ENCODE results near the gene TSEN2. TPM values are rescaled to one million over a fixed set of nuclear protein-coding genes. Genes with fewer than 3 reads are reported as not detected.

Gene TSEN2
- total and polyA plus RNA-seq, 10 of the 15 experiments (the other 5 are each of a cell fraction or from before 2014, with no cell fraction given) = 17.7 to 32.3 (median 24.3) TPM

- CTCF ChIA-PET = no interaction called here
- H3K4me1 ChIP-seq (ENCODE audit: control insufficient read depth, insufficient read depth, low read length) = no peaks in the 10 kb centered on the region
- SMC1A ChIA-PET (ENCODE audit: uncharacterized antibody, unreplicated experiment) = interaction anchor here (0.6 kb wide), 1 partner anchor 757 kb away, joined by 3 read pairs; no protein-coding TSS in a partner anchor
- no peaks in the 10 kb centered on the region for H4K20me1 ChIP-seq (ENCODE audit: control insufficient read depth, insufficient read depth)
- H3K36me3 ChIP-seq (ENCODE audit: control insufficient read depth in 2 of 2, insufficient read depth in 2 of 2, low read length in 1 of 2) = no peaks in the 10 kb centered on the region
- H3K9me3 ChIP-seq (replicated peaks; ENCODE audit: control insufficient read depth, insufficient read depth, low read length) = no peaks in the 10 kb centered on the region
- no peak overlapping the region for H2AFZ ChIP-seq (ENCODE audit: control insufficient read depth, low read depth, low read length)
- H3K9ac ChIP-seq (ENCODE audit: control insufficient read depth, insufficient read depth, low read length) = no peak overlapping the region
- ATAC-seq (no peak), FAIRE-seq (no peak), DNase-seq (ENCODE audit: low read depth, low spot score) (no peak)
- POLR2A ChIA-PET = no interaction called here
- RAD21 ChIA-PET (ENCODE audit: unreplicated experiment) = no interaction called here
- H3K4me2 ChIP-seq (ENCODE audit: control insufficient read depth, insufficient read depth) = no peak overlapping the region
- in situ Hi-C loops (cut with MboI) = no loop called here
- 62% methylated on average over 7 of the region's 7 CpGs for WGBS (ENCODE audit: insufficient coverage, insufficient replicate concordance, low lambda C conversion rate, missing lambda C conversion rate)
- H3K27me3 ChIP-seq (replicated peaks in 1 of 2; ENCODE audit: control insufficient read depth in 2 of 2, insufficient read depth in 2 of 2, low read length in 1 of 2) = no peaks in the 10 kb centered on the region
- H3K79me2 ChIP-seq (ENCODE audit: control insufficient read depth, insufficient read depth, low read length) = no peaks in the 10 kb centered on the region
- intact Hi-C loops (cut with micrococcal nuclease; ENCODE audit: unreplicated experiment) = no loop called here
- no TSS peak for BruUV-seq (replicated peaks)
- H3K27ac ChIP-seq (ENCODE audit: control insufficient read depth, insufficient read depth) = no peak overlapping the region
- H3K4me3 ChIP-seq = no peak overlapping the region
- TF ChIP-seq, protein P1, sequence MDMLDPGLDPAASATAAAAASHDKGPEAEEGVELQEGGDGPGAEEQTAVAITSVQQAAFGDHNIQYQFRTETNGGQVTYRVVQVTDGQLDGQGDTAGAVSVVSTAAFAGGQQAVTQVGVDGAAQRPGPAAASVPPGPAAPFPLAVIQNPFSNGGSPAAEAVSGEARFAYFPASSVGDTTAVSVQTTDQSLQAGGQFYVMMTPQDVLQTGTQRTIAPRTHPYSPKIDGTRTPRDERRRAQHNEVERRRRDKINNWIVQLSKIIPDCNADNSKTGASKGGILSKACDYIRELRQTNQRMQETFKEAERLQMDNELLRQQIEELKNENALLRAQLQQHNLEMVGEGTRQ (IDR thresholded peaks at IDR 0.05; ENCODE audit: borderline replicate concordance, low read depth, low read length) = no peak
- no peak for TF ChIP-seq PBX3 (IDR thresholded peaks at IDR 0.05; ENCODE audit: insufficient replicate concordance, low read depth, low read length)
- TF ChIP-seq, protein P2, sequence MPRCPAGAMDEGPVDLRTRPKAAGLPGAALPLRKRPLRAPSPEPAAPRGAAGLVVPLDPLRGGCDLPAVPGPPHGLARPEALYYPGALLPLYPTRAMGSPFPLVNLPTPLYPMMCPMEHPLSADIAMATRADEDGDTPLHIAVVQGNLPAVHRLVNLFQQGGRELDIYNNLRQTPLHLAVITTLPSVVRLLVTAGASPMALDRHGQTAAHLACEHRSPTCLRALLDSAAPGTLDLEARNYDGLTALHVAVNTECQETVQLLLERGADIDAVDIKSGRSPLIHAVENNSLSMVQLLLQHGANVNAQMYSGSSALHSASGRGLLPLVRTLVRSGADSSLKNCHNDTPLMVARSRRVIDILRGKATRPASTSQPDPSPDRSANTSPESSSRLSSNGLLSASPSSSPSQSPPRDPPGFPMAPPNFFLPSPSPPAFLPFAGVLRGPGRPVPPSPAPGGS (IDR thresholded peaks at IDR 0.05; ENCODE audit: borderline replicate concordance, insufficient read depth, low read depth, low read length, poor library complexity, severe bottlenecking) = no peak
- TF ChIP-seq MTA2 (IDR thresholded peaks at IDR 0.05; ENCODE audit: low read depth) = no peak
- TF ChIP-seq, protein P3, sequence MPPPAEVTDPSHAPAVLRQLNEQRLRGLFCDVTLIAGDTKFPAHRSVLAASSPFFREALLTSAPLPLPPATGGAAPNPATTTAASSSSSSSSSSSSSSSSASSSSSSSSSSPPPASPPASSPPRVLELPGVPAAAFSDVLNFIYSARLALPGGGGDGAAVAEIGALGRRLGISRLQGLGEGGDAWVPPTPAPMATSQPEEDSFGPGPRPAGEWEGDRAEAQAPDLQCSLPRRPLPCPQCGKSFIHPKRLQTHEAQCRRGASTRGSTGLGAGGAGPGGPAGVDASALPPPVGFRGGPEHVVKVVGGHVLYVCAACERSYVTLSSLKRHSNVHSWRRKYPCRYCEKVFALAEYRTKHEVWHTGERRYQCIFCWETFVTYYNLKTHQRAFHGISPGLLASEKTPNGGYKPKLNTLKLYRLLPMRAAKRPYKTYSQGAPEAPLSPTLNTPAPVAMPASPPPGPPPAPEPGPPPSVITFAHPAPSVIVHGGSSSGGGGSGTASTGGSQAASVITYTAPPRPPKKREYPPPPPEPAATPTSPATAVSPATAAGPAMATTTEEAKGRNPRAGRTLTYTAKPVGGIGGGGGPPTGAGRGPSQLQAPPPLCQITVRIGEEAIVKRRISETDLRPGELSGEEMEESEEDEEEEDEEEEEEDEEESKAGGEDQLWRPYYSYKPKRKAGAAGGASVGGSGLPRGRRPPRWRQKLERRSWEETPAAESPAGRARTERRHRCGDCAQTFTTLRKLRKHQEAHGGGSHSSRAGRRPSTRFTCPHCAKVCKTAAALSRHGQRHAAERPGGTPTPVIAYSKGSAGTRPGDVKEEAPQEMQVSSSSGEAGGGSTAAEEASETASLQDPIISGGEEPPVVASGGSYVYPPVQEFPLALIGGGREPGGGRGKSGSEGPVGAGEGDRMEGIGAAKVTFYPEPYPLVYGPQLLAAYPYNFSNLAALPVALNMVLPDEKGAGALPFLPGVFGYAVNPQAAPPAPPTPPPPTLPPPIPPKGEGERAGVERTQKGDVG (CRISPR knock-in tag; IDR thresholded peaks at IDR 0.05) = no peak
- TF ChIP-seq MXI1 (IDR thresholded peaks at IDR 0.05; ENCODE audit: low read depth, low read length) = no peak
- no peak for TF ChIP-seq ZNF592 (IDR thresholded peaks at IDR 0.05)
- no peak for TF ChIP-seq RFX5 (IDR thresholded peaks at IDR 0.05; ENCODE audit: low read depth, low read length)
- TF ChIP-seq, protein P4, sequence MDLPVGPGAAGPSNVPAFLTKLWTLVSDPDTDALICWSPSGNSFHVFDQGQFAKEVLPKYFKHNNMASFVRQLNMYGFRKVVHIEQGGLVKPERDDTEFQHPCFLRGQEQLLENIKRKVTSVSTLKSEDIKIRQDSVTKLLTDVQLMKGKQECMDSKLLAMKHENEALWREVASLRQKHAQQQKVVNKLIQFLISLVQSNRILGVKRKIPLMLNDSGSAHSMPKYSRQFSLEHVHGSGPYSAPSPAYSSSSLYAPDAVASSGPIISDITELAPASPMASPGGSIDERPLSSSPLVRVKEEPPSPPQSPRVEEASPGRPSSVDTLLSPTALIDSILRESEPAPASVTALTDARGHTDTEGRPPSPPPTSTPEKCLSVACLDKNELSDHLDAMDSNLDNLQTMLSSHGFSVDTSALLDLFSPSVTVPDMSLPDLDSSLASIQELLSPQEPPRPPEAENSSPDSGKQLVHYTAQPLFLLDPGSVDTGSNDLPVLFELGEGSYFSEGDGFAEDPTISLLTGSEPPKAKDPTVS (IDR thresholded peaks at IDR 0.05; ENCODE audit: low read depth, low read length) = no peak
Observed at GRCh38 chr3:12549971-12550760, 65.9 kb downstream of the TSEN2 start.
